AG20443 (cell line): ENCODE measurements around the gene CYP46A1.
A peak's percentile ranks its signal among the peaks of the same experiment; 100 is the strongest.
"Not testable (repeated sequence)": the region's sequence is repeated elsewhere in the genome, so short reads cannot be mapped to it uniquely, and the experiment has no call there.

Source experiments
- DNase-seq: peaks from one replicate; pipeline ENCODE4 v3.0.0; 2012; ENCODE audit warnings: low spot score, mixed read lengths

CYP46A1 gene

GRCh38 chr14:99758872-99759545 lies 74.9 kb downstream of the CYP46A1 start:
- DNase-seq, result no peak

- no peak for DNase-seq
Observed at GRCh38 chr14:99759546-99759925, 75.4 kb downstream of the CYP46A1 start.

GRCh38 chr14:99760817-99761216 lies 76.7 kb downstream of the CYP46A1 start:
- DNase-seq, result no peak

- DNase-seq, result not testable (repeated sequence)
Observed at GRCh38 chr14:99762911-99763310, 78.8 kb downstream of the CYP46A1 start.

- no peak for DNase-seq
Observed at GRCh38 chr14:99763527-99764221, 79.6 kb downstream of the CYP46A1 start.

GRCh38 chr14:99764222-99764706 lies 80.2 kb downstream of the CYP46A1 start:
- DNase-seq, result no peak

- peak; percentile 71 for DNase-seq
Observed at GRCh38 chr14:99768381-99768780, 84.3 kb downstream of the CYP46A1 start.

- no peak for DNase-seq
Observed at GRCh38 chr14:99769123-99769522, 85.0 kb downstream of the CYP46A1 start.

GRCh38 chr14:99769799-99770198 lies 85.7 kb downstream of the CYP46A1 start:
- DNase-seq, result no peak

GRCh38 chr14:99772371-99773283 lies 88.5 kb downstream of the CYP46A1 start:
- DNase-seq, result peak; percentile 47

GRCh38 chr14:99773521-99774497 lies 89.7 kb downstream of the CYP46A1 start:
- DNase-seq, result no peak

- peak; percentile 40 for DNase-seq
Observed at GRCh38 chr14:99774556-99775307, 90.6 kb downstream of the CYP46A1 start.

GRCh38 chr14:99775351-99775750 lies 91.3 kb downstream of the CYP46A1 start:
- no peak for DNase-seq
